ENCODE data around the gene AKT2.

DNA sequence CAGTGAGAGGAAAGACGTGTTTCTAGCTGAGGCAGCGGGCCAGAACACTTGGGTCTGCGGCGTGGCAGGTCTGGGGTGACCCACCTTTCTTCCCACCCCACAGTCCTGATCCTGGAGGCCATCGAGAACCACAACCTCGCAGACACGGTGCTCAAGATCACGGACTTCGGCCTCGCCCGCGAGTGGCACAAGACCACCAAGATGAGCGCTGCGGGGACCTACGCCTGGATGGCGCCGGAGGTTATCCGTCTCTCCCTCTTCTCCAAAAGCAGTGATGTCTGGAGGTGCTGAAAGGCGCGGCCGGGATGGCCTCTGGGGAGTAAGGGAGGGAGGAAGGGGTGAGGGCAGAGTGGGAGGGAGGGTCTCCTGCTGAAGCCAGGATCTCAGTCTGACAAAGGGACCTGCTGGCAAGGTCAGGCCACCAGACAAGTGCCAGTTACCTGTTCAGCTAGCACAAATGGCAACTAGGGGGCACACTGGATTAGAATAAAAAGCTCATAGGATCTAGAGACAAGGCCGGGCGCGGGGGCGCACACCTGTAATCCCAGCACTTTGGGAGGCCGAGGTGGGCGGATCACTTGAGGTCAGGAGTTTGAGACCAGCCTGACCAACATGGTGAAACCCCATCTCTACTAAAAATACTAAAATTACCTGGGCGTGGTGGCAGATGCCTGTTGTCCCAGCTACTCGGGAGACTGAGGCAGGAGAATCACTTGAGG lies 86.7 kb downstream of the AKT2 start:
- TF ChIP-seq, protein P1, sequence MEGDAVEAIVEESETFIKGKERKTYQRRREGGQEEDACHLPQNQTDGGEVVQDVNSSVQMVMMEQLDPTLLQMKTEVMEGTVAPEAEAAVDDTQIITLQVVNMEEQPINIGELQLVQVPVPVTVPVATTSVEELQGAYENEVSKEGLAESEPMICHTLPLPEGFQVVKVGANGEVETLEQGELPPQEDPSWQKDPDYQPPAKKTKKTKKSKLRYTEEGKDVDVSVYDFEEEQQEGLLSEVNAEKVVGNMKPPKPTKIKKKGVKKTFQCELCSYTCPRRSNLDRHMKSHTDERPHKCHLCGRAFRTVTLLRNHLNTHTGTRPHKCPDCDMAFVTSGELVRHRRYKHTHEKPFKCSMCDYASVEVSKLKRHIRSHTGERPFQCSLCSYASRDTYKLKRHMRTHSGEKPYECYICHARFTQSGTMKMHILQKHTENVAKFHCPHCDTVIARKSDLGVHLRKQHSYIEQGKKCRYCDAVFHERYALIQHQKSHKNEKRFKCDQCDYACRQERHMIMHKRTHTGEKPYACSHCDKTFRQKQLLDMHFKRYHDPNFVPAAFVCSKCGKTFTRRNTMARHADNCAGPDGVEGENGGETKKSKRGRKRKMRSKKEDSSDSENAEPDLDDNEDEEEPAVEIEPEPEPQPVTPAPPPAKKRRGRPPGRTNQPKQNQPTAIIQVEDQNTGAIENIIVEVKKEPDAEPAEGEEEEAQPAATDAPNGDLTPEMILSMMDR (IDR thresholded peaks at IDR 0.05) = no peak
- no peak for TF ChIP-seq POLR2A (IDR thresholded peaks at IDR 0.05)

Data from body of pancreas (tissue), 4 donors.